HG02759 (cell line): Measurements from ENCODE around the gene SPON2.

Source experiments
- ATAC-seq: cut with Tn5 transposase; IDR thresholded peaks from one replicate; pipeline ENCODE4 v1.9.1; 2021; ENCODE audit warnings: mild to moderate bottlenecking, moderate library complexity; ENCODE audit not compliant: unreplicated experiment

The SPON2 gene

DNA sequence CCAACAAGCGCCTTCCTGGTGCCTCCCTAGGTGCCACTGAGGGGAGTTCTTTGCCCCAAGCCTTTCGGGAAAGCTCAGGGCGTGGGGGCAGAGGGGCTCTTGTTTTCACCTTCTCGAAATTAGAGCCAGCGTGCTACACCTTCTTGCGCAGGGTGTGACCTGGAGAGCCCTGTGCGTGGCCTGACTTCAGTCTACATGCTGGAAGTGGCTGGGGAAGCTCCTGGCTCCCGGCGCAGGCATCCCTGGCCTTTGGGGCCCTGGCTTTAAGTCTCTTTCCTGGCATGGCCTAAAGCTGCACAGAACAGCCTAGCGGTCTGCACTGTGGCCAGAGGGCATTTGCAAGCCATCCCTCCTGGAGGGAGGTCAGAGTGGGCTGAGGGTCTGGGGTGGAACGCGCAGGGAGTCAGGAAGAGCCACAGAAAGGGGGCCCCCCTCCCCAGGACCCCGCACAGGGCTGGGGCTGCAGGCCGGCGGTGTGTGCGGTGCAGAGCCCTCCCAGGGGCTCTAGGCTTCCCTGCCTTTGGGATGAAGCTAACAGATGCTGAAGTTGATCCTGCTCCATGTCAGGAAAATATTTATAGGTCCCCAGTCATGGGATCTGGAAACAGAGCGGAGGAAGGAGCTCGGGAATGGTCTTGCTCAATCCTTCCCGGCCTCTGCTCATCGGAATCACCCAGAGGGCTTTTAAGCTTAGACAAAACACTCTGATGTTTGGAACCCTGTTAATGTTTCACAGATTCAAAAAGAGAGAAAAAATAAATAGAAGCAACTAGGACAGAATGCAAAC lies 781 bp upstream of the SPON2 start:
- no peak for ATAC-seq

DNA sequence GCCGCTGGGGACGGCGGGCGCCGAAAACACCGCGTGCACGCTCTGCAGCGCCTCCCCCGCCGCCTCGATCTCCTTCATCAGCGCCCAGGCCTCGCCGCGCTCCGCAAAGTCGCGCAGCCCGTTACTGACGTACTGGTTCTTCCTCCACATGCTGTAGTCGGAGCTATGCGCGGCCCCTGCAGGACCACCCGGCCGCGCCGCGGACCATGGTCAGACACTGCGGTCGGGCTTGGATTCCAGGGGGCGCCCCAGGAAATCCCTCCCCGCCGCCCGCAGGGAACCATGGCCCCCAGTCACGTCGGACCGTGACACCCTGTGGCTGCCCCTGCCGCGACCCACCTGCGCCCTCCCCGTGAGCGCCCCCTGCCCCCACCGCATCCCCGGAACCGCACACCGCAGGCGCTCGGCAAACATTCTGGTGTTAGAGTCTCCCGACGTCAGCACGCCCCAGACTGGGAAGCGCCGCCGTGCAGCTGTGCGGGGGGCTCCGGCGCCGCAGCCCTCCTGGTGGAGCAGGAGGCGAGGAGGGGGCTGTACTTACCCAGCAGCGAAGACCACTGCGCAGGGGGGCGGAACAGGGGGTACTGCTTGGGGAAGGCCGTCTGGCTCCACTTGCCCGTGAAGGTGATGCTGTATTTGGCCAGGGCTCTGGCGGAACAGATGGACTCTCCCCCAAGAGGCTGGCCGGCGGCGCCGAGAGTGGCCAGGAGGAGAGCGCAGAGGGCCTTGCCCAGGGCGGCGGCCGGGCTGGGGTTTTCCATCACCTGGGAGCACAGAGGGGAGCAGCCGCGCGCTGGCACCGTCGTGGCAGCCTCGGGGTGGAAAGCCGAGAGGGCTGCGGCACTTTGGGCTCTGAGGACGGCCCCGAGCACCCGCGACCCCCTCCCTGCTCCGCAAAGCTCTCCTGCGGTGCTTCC lies 814 bp downstream of the SPON2 start:
- no peak for ATAC-seq

DNA sequence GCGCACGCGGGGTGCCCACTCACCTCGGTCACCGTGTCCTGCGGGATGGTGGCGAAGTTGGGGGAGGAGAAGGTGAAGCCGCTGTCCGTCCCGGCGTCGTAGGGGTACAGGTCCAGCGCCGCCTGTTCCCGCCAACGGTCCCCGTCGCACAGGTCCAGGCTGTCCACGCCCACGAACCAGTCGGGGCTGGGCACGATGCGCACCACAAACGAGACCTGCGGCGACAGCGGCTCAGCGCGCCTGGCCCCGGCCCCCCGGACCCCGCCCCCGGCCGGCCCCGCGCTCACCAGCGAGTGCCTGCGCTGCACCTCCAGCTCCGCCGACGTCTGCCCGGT lies 1.4 kb downstream of the SPON2 start:
- no peak for ATAC-seq

DNA sequence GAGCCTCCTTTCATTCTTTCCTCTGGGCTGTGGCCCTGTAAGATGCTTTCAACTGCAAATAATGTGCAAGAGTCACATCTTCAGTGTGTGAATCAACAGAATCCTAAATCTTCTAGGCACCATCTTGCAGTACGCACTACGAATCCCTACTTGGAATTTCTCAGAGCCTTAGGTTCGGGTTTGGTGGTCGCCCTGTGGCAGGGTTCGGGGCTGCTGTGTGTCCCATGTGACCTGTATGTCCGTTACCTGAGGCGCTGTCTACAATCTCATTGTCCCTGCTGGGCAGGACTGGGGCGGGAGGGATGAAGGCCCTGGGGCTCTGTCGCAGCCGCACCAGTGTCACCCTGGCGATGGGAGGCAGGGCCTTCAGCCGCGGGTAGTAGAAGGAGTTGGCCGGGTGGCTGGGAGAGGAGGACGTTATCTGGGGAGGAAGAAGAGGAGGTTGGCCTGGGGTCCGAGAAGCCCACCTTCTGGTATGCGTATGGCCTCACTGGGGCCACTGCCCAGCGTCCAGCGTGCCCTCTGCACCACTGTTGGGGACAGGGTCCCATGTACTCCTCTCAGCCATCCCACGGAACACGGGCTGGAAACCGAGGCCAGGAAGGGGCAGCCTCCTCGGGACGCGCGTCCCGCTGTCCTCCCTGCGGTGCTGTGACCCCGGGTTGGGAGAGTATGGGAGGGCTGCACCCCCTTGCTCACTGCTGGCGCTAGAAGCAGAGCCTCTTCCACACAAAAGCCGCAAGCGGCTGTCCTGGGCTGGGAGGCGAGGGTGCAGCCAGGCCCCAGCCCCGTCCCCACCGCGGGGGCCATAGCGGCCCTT lies 2.0 kb downstream of the SPON2 start:
- ATAC-seq, result no peak

DNA sequence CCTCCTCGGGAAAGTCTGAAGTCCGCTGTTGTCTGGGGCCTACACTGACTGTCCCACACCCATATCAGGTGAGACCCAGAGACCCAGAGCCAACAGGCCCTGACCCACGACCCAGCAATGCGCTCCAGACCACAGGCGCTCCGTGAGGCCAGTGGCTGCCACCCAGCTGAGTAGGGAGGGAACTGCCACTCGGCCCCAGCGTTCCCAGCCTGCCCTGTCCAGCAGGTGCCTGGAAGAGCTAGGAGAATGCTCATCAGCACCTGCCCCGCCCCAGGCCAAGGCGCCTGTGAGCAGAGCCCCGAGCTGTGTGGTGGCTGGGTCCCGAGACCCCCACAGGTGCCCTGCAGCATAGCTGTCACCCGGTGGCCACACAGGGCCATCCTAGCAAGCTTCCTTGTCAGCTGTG lies 2.7 kb downstream of the SPON2 start:
- ATAC-seq, result no peak

DNA sequence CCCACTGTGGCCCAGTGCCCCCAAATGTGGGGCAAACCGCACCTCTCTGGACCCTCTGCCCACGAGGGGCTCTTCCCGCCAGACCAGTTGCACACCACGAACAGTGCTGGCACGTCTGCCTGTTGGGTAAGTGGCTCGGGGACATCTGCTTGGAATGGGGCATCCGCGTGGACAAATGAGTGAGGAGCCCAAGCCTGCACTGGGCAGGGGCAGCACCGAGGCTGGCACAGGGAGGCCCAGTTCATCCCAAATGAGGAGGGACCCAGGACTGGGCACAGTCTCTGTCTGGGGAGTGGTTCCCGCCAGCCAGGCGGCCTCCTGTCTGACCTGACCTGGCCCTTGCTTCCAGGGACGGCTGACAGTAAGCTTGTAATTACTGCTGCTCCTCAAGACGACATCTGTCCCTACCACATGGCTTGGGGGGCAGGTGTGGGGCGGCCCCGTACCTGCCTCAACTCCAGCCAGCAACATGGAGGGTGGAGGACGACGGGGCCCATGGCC lies 3.2 kb downstream of the SPON2 start:
- ATAC-seq, result no peak

DNA sequence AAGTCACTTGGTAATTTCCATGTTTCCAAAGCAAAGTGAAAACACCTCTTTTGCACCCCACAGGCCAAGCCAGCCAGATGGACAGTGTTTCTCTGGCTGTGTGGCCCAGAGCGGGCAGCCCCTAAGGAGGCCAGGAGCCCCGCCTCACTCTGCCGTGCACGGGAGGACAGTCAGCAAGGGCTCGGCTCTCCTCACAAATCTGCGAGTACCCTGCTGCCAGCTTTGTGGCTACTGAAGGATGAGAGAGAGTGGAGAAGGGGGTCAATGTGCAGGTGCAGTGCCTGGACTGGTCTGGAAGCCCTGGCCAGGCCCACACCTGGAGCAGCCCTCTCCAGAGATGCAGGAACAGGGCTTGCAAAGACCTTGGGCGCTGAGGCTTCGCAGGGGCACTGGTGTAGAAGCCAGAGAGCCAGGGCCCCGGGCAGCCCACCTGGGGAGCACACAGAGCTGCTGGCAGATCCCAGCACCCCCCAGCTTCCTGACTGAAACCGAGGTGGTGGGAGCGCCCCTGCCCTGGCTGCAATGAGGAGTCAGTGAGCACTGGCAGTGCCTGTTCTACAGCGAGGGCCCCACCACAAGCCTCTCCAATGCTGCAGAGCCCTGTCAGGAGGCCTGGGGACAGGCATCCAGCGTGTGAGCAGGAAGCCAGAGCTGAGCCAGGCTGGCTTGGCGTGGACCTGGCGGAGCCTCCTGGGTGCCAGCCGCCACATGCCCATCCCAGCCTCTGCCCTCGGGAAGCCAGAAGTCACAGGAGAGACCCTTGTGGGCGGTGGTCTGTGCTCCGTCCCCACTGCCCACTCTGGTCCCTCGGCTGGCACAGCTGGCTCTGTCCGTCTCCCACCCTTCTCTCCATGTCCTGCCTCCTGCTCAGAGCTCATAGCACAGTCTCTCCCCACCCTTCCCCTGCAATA lies 3.9 kb downstream of the SPON2 start:
- no peak for ATAC-seq

DNA sequence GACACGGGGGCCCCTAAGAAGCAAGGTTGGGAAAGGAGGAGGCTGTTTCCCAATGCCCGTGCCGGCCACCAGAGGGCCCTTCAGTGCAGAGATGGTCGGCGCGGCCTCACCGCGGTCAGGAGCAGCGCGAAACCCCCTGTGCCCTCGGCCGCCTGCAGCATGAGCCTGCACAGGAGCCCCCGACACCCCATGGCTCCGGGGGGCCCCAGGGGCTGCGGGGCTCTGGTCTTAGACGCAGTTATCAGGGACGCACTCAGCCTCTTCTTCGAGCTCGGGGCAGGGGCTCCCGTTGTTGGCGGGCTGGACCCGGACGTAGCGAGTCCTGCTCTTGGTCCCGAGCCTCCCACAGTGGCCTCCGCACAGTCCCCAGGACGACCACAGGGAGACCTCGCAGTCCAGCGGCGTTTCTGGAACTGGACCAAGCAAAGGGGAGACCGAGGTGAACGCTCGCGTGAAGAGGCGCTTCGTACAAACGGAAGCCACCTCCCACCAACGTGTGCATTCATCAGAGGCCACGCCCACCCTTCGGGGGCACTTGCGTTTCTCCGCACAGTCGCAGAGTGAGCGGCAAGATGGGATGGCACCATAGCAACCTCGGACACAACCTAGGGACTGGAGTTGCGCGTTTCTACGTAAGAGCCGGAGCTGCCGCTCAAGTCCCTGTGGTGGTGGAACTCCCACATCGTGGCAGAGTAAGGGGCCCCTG lies 5.0 kb downstream of the SPON2 start:
- peak; percentile 83 for ATAC-seq

DNA sequence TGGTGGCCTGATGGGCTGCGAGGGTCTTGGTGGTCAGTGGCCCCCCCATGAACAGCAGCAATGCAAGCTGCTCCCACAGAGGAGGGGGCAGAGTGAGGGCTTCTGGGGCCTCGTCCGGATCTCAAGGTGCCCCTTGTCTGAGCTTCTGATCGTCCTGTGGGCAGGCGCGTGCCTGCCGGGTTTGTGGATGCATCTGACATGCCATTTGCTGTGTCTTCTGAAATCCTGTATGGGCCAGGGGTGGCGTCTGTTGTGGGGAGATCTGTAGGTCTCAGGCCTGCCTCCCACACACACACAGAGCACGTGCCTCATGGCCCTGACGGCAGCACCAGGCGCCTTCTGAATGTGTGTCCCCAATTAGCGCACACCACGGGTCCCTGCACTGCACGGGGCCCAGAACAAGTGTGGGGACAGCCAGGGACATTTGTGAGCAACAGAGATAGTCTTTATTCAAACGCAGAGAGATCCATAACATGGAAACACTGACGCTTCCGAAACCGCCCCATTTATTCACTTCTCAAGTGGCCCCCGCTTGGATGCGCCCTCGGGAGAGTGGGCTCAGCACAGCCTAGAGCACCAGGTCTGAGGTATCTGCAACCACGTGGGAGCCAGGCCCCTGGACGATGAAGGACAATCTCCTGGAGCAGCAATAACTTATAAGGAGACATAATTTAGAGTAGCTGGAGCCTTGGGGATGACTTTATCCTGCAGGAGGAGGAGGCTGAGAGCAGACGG lies 5.7 kb downstream of the SPON2 start:
- ATAC-seq, result no peak

DNA sequence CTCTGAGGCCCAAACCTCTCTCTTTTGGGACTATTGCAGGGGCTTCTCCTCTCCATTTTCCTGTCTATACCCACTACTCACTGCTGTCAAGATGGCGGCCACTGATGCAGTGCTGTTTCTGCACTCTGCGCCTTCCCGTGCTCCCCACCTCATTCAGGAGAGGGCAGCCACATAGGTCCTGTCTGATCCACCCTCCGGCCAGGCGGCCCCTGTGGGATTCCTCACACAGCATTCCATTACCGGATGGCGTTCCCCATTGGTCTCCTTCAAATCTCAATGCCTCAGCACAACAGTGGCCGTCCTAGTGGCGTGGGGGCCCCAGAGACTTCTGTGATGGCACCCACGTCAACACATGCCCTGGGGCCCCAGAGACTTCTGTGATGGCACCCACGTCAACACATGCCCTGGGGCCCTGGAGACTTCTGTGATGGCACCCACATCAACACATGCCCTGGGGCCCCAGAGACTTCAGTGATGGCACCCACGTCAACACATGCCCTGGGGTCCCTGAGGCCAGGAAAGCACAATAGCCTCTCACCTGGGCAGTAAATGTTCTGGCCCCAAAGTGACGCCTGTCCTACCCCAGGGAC lies 7.3 kb downstream of the SPON2 start:
- no peak for ATAC-seq

DNA sequence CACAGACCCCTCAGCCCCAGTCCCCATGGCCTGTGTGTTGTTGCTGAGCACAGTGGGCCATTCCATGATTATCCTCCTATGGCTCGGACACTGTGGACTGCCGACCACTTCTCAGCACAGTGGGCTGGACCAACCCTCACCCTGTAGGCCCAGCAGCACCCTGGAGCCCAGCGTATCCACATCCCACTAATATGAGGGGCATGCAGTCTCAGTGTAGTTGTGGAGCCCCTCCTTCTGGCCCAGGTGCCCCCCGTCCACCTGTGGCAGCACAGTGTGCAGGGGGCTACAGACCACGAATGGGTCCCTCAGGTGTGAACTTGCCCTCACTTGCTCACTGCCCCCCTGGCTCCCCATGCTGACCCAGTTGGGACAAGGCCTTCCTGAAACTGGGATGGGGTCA lies 7.9 kb downstream of the SPON2 start:
- ATAC-seq, result no peak

DNA sequence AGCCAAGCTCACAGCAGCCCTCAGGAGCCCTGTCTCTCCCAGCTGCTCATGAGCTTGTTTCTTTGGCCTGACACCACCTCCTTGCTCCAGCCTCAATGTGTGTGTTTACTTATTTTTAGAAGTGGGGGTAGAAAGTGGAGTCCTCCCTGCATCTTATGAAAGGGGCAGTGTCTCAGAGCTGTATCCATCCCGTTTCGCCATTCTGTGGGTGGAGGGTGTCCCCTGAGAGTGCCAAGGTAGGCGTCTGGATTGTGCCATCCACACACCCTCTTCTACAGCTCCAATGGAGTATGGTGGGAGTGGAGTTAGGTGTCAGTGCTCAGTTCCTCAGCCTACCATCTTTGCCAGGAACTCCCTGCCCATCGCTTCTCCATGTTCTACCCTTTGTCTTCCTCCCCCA lies 8.3 kb downstream of the SPON2 start:
- no peak for ATAC-seq

DNA sequence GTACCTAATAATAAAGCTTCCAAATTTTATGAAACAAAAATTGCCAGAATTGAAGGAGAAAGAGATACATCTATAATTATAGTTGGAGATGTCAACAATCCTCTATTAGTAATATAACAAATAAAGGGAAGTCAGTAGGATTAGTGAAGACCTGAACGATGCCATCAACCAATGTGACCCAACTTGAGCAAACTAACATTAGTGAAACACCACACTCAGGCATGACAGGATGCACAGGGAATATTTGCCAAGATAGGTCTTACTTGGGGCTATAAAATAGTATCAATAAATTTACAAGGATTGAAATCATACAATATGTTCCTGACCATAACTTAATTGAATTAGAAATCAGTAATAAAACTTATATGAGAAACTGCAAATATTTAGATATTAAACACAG lies 12.0 kb downstream of the SPON2 start:
- no peak for ATAC-seq

DNA sequence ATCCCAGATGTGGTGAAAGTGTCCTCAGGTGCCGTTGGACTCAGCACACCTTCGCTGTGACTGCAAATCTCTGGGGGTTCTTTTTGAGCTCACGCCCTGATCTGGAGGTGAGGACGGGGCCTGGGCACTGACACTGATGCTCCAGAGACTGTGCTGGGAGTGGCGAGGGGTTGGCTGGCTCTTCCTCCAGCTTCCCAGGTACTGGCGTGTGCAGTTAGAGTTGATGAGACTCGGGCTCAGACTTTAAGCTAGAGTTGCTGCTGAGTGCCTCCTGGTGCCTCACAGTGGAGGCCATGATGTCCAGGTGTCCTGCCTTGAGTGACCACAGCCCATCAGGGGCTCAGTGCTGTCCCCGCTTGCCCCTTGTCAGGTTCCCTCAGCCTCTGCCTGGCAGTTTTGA lies 16.3 kb downstream of the SPON2 start:
- ATAC-seq, result no peak

DNA sequence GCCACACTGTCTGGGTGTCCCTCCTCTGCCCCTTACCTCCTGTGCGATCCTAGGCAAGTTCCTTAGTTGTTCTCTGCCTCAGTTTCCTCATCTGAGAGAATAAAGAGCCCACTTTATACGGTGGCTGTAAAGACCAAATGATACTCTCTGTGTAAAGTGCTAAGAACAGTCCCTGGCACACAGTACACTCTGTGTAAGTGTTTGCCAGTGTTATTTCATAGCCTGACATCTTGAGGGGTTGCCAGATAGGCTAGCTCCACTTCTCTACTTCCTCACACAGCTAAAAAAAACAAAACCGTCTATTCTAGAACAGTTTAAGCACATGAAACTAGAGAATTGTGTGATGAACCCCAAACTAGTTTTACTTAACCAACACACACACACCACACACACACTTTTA lies 17.1 kb downstream of the SPON2 start:
- ATAC-seq, result no peak

DNA sequence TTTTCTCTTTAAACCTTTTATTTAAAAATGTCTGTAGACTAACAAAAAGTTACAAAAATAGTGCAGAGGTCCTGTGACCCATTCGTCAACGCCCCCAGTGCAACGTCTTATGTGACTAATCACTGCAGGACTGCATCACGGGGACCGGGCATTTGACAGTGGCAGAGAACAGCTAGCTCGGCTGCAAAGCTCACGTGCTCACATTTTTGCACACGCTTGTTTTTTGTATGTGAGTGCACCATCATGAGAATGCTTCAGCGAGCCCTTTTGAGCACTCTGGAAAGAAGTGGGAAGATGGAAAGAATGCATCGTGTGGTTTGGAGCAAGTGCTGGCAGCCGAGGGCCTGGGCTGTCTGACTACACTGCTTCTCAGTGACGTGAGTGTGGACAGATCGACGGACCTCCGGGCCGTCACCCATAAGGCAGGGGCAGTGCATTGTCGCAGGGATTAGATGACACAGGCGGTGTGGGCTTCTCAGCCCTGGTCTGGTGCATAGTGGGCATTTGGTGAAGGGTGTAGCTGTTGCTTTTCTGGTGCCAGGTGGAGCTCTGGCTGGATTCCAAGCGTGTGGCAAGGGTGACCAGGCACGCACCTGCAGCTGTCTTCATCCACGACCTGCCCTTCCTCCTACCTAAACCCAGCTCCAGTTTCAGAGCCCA lies 17.7 kb downstream of the SPON2 start:
- no peak for ATAC-seq

DNA sequence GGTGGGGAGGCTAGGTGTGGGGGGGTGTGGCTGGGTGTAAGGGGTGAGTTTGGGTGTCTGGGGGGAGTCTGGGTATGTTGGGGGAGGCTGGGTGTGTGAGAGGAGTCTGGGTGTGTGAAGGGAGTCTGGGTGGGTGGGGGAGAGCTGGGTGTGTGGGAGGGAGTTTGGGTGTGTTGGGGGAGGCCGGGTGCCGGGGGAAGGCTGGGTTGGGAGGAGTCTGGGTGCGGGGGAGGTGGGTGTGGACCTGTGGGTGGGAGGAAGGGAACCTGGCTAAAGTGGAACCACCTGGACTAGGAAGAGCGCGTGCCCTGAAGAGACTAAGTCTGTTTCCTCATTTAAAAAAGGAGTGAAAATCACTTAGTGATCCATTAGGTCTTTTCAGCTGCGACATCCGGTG lies 18.3 kb downstream of the SPON2 start:
- no peak for ATAC-seq

DNA sequence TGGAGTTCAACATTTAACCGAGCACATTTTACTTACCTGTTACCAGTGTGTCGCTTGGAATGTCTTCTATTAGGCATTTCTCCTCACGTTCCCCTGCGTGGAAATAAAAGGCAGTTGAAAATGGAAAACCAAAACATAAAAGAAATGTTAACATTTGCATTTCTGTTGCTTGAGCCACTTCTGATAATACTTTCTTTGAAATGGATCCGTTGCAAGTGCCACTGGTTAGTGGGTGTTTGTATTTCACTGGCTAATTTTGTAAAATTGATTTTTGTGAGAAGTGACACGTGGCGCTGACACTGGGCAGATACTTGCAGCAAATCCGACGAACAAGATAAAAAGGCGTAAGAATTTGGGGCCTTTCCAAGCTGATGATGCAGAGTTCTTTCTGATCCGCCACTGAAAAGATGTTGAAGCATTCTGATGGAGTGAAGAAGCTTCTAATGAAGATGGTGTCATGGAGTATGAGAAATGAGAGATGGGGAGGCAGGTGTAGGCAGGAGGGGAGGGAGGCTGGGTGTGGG lies 18.8 kb downstream of the SPON2 start:
- no peak for ATAC-seq
